Neuronal stem cell (in vitro differentiated cells): ENCODE results near the gene FSIP1.
A peak's percentile ranks its signal among the peaks of the same experiment; 100 is the strongest.

Experiments used
- DNase-seq: peaks from one replicate; pipeline ENCODE4 v3.0.0-alpha.2; 2013; ENCODE audit warnings: low spot score
- H2AFZ ChIP-seq: one replicate; pipeline ENCODE4 v1.6.1; 2013; ENCODE audit warnings: mild to moderate bottlenecking, low read length, inconsistent platforms
- H2AK5ac ChIP-seq: 2 replicates; pipeline ENCODE4 v1.6.1; 2013; ENCODE audit warnings: low read depth, mild to moderate bottlenecking, inconsistent platforms, low read length, moderate library complexity, mixed read lengths
- H2BK120ac ChIP-seq: 2 replicates; pipeline ENCODE4 v1.6.1; 2013; ENCODE audit warnings: low read depth, mild to moderate bottlenecking, inconsistent platforms, low read length, moderate library complexity, mixed read lengths
- H2BK12ac ChIP-seq: one replicate; pipeline ENCODE4 v1.6.1; 2013; ENCODE audit warnings: low read length, inconsistent platforms
- H2BK15ac ChIP-seq: 2 replicates; pipeline ENCODE4 v1.6.1; 2013; ENCODE audit warnings: mild to moderate bottlenecking, low read length, inconsistent platforms, mixed read lengths
- H2BK5ac ChIP-seq: one replicate; pipeline ENCODE4 v1.6.1; 2013; ENCODE audit warnings: inconsistent platforms, mild to moderate bottlenecking, low read length, moderate library complexity
- H3K14ac ChIP-seq: one replicate; pipeline ENCODE4 v1.6.1; 2013; ENCODE audit warnings: low read length, inconsistent platforms
- H3K18ac ChIP-seq: 2 replicates; pipeline ENCODE4 v1.6.1; 2013; ENCODE audit warnings: low read length, inconsistent platforms
- H3K23ac ChIP-seq: 2 replicates; pipeline ENCODE4 v1.6.1; 2013; ENCODE audit warnings: low read depth, mild to moderate bottlenecking, mixed read lengths, low read length, inconsistent platforms; ENCODE audit not compliant: poor library complexity
- H3K27ac ChIP-seq: replicated peaks from 3 replicates; pipeline ENCODE4 v1.5.1; 2013; ENCODE audit warnings: low read length, inconsistent platforms
- H3K27me3 ChIP-seq, 3 experiments: 2 replicates each; pipeline ENCODE4 v1.6.1; 2013; ENCODE audit warnings: low read length in 3 of 3, mild to moderate bottlenecking in 2 of 3, inconsistent platforms in 1 of 3, low read depth in 1 of 3, mixed read lengths in 1 of 3, moderate library complexity in 1 of 3; ENCODE audit not compliant: control insufficient read depth in 3 of 3, insufficient read depth in 3 of 3
- H3K36me3 ChIP-seq, 2 donors: replicated peaks in 1 of 2; 2 replicates each; pipeline ENCODE4 v1.6.1; 2013; ENCODE audit warnings: low read length in 2 of 2; ENCODE audit not compliant: control insufficient read depth in 2 of 2, insufficient read depth in 2 of 2
- H3K4ac ChIP-seq: 2 replicates; pipeline ENCODE4 v1.6.1; 2013; ENCODE audit warnings: inconsistent platforms, mild to moderate bottlenecking, low read length, moderate library complexity
- H3K4me1 ChIP-seq, 2 donors: 1 replicate in 1 of 2; 2 replicates in 1 of 2; pipeline ENCODE4 v1.6.1; 2013; ENCODE audit warnings: low read length in 2 of 2, low read depth in 1 of 2; ENCODE audit not compliant: control insufficient read depth in 2 of 2, insufficient read depth in 1 of 2
- H3K4me2 ChIP-seq: one replicate; pipeline ENCODE4 v1.6.1; 2013; ENCODE audit warnings: mild to moderate bottlenecking, low read length, inconsistent platforms; ENCODE audit not compliant: insufficient read depth, poor library complexity, severe bottlenecking
- H3K4me3 ChIP-seq, 2 donors: 2 replicates each; pipeline ENCODE4 v1.5.1; 2013; ENCODE audit warnings: low read length in 2 of 2, mild to moderate bottlenecking in 2 of 2, inconsistent platforms in 1 of 2, moderate library complexity in 1 of 2
- H3K79me1 ChIP-seq: one replicate; pipeline ENCODE4 v1.6.1; 2013; ENCODE audit warnings: low read depth, mild to moderate bottlenecking, inconsistent platforms, low read length, moderate library complexity
- H3K9ac ChIP-seq: one replicate; pipeline ENCODE4 v1.6.1; 2013; ENCODE audit warnings: mild to moderate bottlenecking, low read depth, low read length, inconsistent platforms; ENCODE audit not compliant: poor library complexity
- H3K9me3 ChIP-seq, 2 donors: replicated peaks in 1 of 2; 2 replicates each; pipeline versions ENCODE3 to v1.6.1; 2013; ENCODE audit warnings: low read length in 2 of 2, mild to moderate bottlenecking in 2 of 2, inconsistent platforms in 1 of 2, low read depth in 1 of 2, mixed read lengths in 1 of 2, moderate library complexity in 1 of 2; ENCODE audit not compliant: control insufficient read depth in 2 of 2, insufficient read depth in 1 of 2
- H4K8ac ChIP-seq: one replicate; pipeline ENCODE4 v1.6.1; 2013; ENCODE audit warnings: low read depth, mild to moderate bottlenecking, inconsistent platforms, low read length, moderate library complexity
- H4K91ac ChIP-seq: one replicate; pipeline ENCODE4 v1.6.1; 2013; ENCODE audit warnings: low read length, low read depth, mild to moderate bottlenecking, inconsistent platforms; ENCODE audit not compliant: poor library complexity
- WGBS, 2 donors: extraction: QIAGEN DNeasy Blood & Tissue Kit; methylation state at CpG; one replicate each; pipeline ENCODE4 v1.1.7; 2013; ENCODE audit warnings: missing lambda C conversion rate in 2 of 2, mixed read lengths in 1 of 2; ENCODE audit not compliant: insufficient read length in 2 of 2, insufficient replicate concordance in 1 of 2; ENCODE audit errors: extremely low coverage in 2 of 2; 5-methylcytosine and 5-hydroxymethylcytosine counted together

Gene FSIP1

GRCh38 chr15:39591141-39591895 lies 191.3 kb downstream of the FSIP1 start:
- no peak overlapping the region for H2AFZ ChIP-seq
- no peak overlapping the region for H3K14ac ChIP-seq
- H3K79me1 ChIP-seq = no peaks in the 10 kb centered on the region
- no peaks in the 10 kb centered on the region for H3K27me3 ChIP-seq
- H4K91ac ChIP-seq = no peak overlapping the region
- H2BK12ac ChIP-seq = no peak overlapping the region
- peaks cover 0 to 2% of the 10 kb centered on the region in 2 donors for H3K4me1 ChIP-seq
- no peak overlapping the region for H3K9ac ChIP-seq
- H3K27ac ChIP-seq = no peak overlapping the region
- H3K18ac ChIP-seq = no peak overlapping the region
- no CpG with 5 or more reads among the region's 11 CpGs for WGBS, 2 donors
- H2BK5ac ChIP-seq = no peak overlapping the region
- H3K9me3 ChIP-seq = no peaks in the 10 kb centered on the region
- no peak overlapping the region for H3K23ac ChIP-seq
- no peak overlapping the region for H3K4me3 ChIP-seq
- no peak overlapping the region for H2BK15ac ChIP-seq
- peaks cover 52 to 100% of the 10 kb centered on the region in 2 donors for H3K36me3 ChIP-seq
- H2AK5ac ChIP-seq = no peak overlapping the region
- H2BK120ac ChIP-seq = no peak overlapping the region
- no peak overlapping the region for H3K4ac ChIP-seq
- H3K4me2 ChIP-seq = no peak overlapping the region
- H4K8ac ChIP-seq = no peak overlapping the region
- no peak for DNase-seq

DNA sequence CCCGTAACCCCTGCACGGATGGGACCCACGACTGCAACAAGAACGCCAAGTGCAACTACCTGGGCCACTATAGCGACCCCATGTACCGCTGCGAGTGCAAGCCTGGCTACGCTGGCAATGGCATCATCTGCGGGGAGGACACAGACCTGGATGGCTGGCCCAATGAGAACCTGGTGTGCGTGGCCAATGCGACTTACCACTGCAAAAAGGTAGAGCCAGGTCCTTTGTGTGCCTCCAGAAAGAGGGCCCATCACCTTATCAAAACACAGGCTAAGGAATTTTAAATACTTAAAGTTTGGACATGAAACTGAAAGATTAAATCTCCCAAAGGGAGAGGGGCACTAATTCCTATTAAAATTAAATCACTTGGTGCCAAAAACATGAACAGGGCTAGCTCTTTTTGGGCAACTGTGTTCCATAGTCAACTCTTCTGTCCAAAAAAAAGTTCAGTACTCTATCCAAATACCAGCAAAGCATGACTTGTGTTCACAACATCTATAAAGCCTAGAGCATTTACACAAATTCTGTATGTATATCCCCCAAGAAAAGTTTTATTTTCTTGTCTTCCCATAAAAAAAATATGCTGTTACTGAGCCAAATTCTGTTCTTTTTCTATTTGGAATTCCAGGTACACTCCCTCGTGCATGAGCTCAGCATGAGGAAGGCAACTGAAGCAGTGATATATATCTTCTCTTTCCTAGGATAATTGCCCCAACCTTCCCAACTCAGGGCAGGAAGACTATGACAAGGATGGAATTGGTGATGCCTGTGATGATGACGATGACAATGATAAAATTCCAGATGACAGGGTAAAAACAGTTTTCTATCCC lies 192.6 kb downstream of the FSIP1 start:
- Histone ChIP-seq H3K9ac (no peak overlapping the region), H3K4ac (no peak overlapping the region), H3K9me3 (no peaks in the 10 kb centered on the region), H2BK5ac (no peak overlapping the region), H4K91ac (no peak overlapping the region), H3K4me2 (no peak overlapping the region), H2BK15ac (no peak overlapping the region), H2AFZ (no peak overlapping the region), H3K14ac (peak overlapping the region; percentile 21), H2AK5ac (no peak overlapping the region), H3K36me3 (peaks cover 63 to 100% of the 10 kb centered on the region in 2 donors), H3K23ac (no peak overlapping the region), H3K27ac (no peak overlapping the region), H4K8ac (no peak overlapping the region), H3K27me3 (no peaks in the 10 kb centered on the region), H3K18ac (no peak overlapping the region), H2BK12ac (no peak overlapping the region), H3K79me1 (no peaks in the 10 kb centered on the region), H2BK120ac (no peak overlapping the region), H3K4me3 (no peak overlapping the region), H3K4me1 (no peaks in the 10 kb centered on the region)
- no peak for DNase-seq
- no CpG with 5 or more reads among the region's 13 CpGs for WGBS, 2 donors

DNA sequence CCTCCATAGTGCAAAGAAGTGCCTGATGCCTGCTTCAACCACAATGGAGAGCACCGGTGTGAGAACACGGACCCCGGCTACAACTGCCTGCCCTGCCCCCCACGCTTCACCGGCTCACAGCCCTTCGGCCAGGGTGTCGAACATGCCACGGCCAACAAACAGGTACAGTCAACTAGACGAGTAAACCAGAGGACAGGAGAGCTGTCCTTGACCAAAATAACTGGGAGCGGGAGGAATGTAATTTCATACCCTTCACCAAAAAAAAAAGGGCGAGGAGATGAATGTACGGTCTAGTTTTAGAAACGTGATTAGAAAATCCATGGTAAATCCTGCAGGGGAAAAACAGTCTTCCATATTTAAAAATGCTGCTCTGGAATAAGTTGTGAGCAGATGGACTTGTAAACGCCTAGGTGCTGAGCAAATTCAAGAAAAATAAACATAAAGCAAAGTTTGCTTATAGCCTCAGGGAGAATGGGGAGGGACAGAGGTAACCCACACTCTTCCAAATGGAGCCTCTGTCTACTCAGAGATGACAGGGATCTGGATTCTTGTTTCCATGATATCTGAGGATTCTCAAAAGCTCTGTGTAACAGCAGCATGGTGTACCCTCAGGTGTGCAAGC lies 193.3 kb downstream of the FSIP1 start:
- no peak overlapping the region for H4K8ac ChIP-seq
- H3K23ac ChIP-seq = no peak overlapping the region
- H3K4me3 ChIP-seq = no peak overlapping the region
- H4K91ac ChIP-seq = no peak overlapping the region
- no peak overlapping the region for H3K9ac ChIP-seq
- H2AFZ ChIP-seq = no peak overlapping the region
- no peaks in the 10 kb centered on the region for H3K4me1 ChIP-seq
- no peak overlapping the region for H2BK5ac ChIP-seq
- DNase-seq = no peak
- no peak overlapping the region for H2BK120ac ChIP-seq
- no peaks in the 10 kb centered on the region for H3K27me3 ChIP-seq
- H3K36me3 ChIP-seq = peaks cover 63 to 100% of the 10 kb centered on the region in 2 donors
- no peak overlapping the region for H3K27ac ChIP-seq
- H2AK5ac ChIP-seq = no peak overlapping the region
- peak overlapping the region; percentile 21 for H3K14ac ChIP-seq
- H3K4ac ChIP-seq = no peak overlapping the region
- H2BK15ac ChIP-seq = no peak overlapping the region
- no peak overlapping the region for H3K18ac ChIP-seq
- no CpG with 5 or more reads among the region's 14 CpGs for WGBS, 2 donors
- H3K79me1 ChIP-seq = no peaks in the 10 kb centered on the region
- H3K9me3 ChIP-seq = no peaks in the 10 kb centered on the region
- H2BK12ac ChIP-seq = no peak overlapping the region
- no peak overlapping the region for H3K4me2 ChIP-seq
